Common myeloid progenitor, CD34-positive (primary cell): ENCODE results near the gene CHIT1.

Experiments used
- CTCF ChIA-PET: fragments of 350-600 bp; sonication (Branson Sonifier 250); formaldehyde crosslinking; loops from one replicate; lab custom pipeline; 2021; ENCODE audit warnings: antibody characterized with exemption; lab: Charles Lee
- POLR2A ChIA-PET: fragments of 350-600 bp; sonication (Branson Sonifier 250); formaldehyde crosslinking; loops from one replicate; lab custom pipeline; 2021; ENCODE audit warnings: antibody characterized with exemption; lab: Charles Lee
- DNase-seq, 3 donors: peaks; one replicate each; pipeline versions ENCODE4 v3.0.0 to v3.0.0-alpha.2; 2013
- H3K27ac ChIP-seq, 2 experiments: 1 replicate in 1 of 2; 2 replicates in 1 of 2; pipeline ENCODE4 v1.7.0; 2013; ENCODE audit warnings: inconsistent platforms in 2 of 2, low read length in 2 of 2, mild to moderate bottlenecking in 2 of 2, low read depth in 1 of 2, moderate library complexity in 1 of 2; ENCODE audit not compliant: severe bottlenecking in 2 of 2, insufficient read depth in 1 of 2, poor library complexity in 1 of 2
- H3K27me3 ChIP-seq, 5 experiments: replicated peaks in 2 of 5; 1 replicate in 3 of 5; 2 replicates in 2 of 5; pipeline versions ENCODE4 v1.6.1 to v1.7.0; 2013; ENCODE audit warnings: low read length in 4 of 5, mild to moderate bottlenecking in 2 of 5, moderate library complexity in 2 of 5, inconsistent platforms in 1 of 5; ENCODE audit not compliant: insufficient read depth in 5 of 5, control insufficient read depth in 4 of 5
- H3K36me3 ChIP-seq, 4 experiments: 1 replicate in 2 of 4; 2 replicates in 2 of 4; pipeline versions ENCODE4 v1.6.1 to v1.7.0; 2013; ENCODE audit warnings: low read length in 3 of 4, control low read depth in 1 of 4, mild to moderate bottlenecking in 1 of 4; ENCODE audit not compliant: control insufficient read depth in 4 of 4, insufficient read depth in 4 of 4
- H3K4me1 ChIP-seq, 4 experiments: 1 replicate in 3 of 4; 2 replicates in 1 of 4; pipeline versions ENCODE4 v1.6.1 to v1.7.1; 2013; ENCODE audit warnings: low read length in 3 of 4, mild to moderate bottlenecking in 3 of 4, control low read depth in 1 of 4, inconsistent platforms in 1 of 4, moderate library complexity in 1 of 4; ENCODE audit not compliant: control insufficient read depth in 4 of 4, insufficient read depth in 4 of 4; ENCODE audit errors: control extremely low read depth in 1 of 4
- H3K4me3 ChIP-seq, 7 experiments: 1 replicate in 4 of 7; 2 replicates in 3 of 7; pipeline versions ENCODE4 v1.5.1 to v1.7.0; 2013; ENCODE audit warnings: mild to moderate bottlenecking in 7 of 7, low read length in 6 of 7, moderate library complexity in 6 of 7, inconsistent platforms in 2 of 7, low read depth in 2 of 7, control low read depth in 1 of 7; ENCODE audit not compliant: insufficient read depth in 4 of 7, control insufficient read depth in 1 of 7; ENCODE audit errors: extremely low read depth in 1 of 7
- H3K9me3 ChIP-seq, 5 experiments: 1 replicate in 4 of 5; 2 replicates in 1 of 5; pipeline versions ENCODE4 v1.6.1 to v1.7.1; 2013; ENCODE audit warnings: low read length in 4 of 5, mild to moderate bottlenecking in 2 of 5, inconsistent platforms in 1 of 5, low read depth in 1 of 5, moderate library complexity in 1 of 5; ENCODE audit not compliant: control insufficient read depth in 4 of 5, insufficient read depth in 2 of 5; ENCODE audit errors: control extremely low read depth in 1 of 5
- WGBS: methylation state at CpG from one replicate; pipeline ENCODE4 v1.1.5; 2013; ENCODE audit not compliant: insufficient coverage; 5-methylcytosine and 5-hydroxymethylcytosine counted together

The CHIT1 gene

GRCh38 chr1:203271018-203271743, 41.7 kb upstream of the CHIT1 start:
- WGBS = 92% methylated on average over 2 of the region's 8 CpGs
- Histone ChIP-seq H3K4me1 (peaks cover 4 to 46% (median 39%) of the 10 kb centered on the region in 4 experiments), H3K36me3 (no peaks in the 10 kb centered on the region), H3K4me3 (peak overlapping the region in 1 of 7 experiments; percentile 35), H3K27ac (no peak overlapping the region), H3K27me3 (no peaks in the 10 kb centered on the region), H3K9me3 (no peaks in the 10 kb centered on the region)
- POLR2A ChIA-PET = interaction anchor here (1.0 to 5.2 kb wide), 2 partner anchors 37 to 56 kb away, joined by 3 to 44 read pairs; partner anchors contain the start of gene BTG2
- CTCF ChIA-PET = interaction anchor here (0.7 to 13.3 kb wide), 15 partner anchors 13 to 272 kb away, joined by 3 to 322 read pairs (median 11); partner anchors contain the start of genes BTG2 and MYBPH
- peak; percentile 76 to 90 (median 88) for DNase-seq

- WGBS = 93% methylated on average over 3 of the region's 4 CpGs
- ChIA-PET CTCF (interaction anchor here (0.7 to 13.3 kb wide), 18 partner anchors 13 to 272 kb away, joined by 3 to 322 read pairs (median 6); partner anchors contain the start of genes ADORA1, BTG2 and MYBPH), POLR2A (interaction anchor here (0.9 to 5.2 kb wide), 3 partner anchors 37 to 57 kb away, joined by 3 to 44 read pairs (median 3); partner anchors contain the start of gene BTG2)
- no peaks in the 10 kb centered on the region for H3K27me3 ChIP-seq
- H3K4me3 ChIP-seq = no peak overlapping the region
- no peaks in the 10 kb centered on the region for H3K36me3 ChIP-seq
- no peak for DNase-seq
- H3K27ac ChIP-seq = no peak overlapping the region
- H3K4me1 ChIP-seq = peaks cover 4 to 46% (median 39%) of the 10 kb centered on the region in 4 experiments
- H3K9me3 ChIP-seq = no peaks in the 10 kb centered on the region
Observed at GRCh38 chr1:203270448-203270847, 41.0 kb upstream of the CHIT1 start.

DNA sequence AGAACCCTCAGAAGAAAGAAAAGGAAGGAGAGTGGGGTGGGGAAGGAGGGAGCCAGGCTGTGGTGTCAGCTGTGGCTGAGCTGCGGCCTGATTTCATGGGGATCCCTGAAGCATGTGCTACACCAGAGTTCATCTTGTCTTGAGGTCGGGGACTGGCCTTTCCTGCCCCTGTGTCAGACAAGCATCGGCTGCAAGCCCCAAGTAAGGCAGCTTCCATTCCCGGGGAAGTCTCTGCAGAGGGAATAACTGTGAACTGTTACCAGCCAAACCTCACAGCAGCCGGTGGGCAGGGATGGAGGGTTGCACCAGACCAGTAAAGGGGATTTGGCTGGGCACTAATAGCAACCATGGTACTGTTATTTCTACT, 40.2 kb upstream of the CHIT1 start:
- ChIA-PET POLR2A (interaction anchor here (0.9 to 1.0 kb wide), 3 partner anchors 40 to 57 kb away, joined by 3 read pairs; no protein-coding TSS in a partner anchor), CTCF (interaction anchor here (0.6 to 13.3 kb wide), 24 partner anchors 14 to 392 kb away, joined by 3 to 322 read pairs (median 6); partner anchors contain the start of genes ADORA1, BTG2 and MYBPH)
- H3K9me3 ChIP-seq = no peaks in the 10 kb centered on the region
- no peak overlapping the region for H3K27ac ChIP-seq
- H3K27me3 ChIP-seq = no peaks in the 10 kb centered on the region
- H3K4me3 ChIP-seq = no peak overlapping the region
- DNase-seq = no peak
- WGBS = 80% methylated on average over 4 of the region's 5 CpGs
- peaks cover 2 to 46% (median 38%) of the 10 kb centered on the region in 4 experiments for H3K4me1 ChIP-seq
- no peaks in the 10 kb centered on the region for H3K36me3 ChIP-seq

DNA sequence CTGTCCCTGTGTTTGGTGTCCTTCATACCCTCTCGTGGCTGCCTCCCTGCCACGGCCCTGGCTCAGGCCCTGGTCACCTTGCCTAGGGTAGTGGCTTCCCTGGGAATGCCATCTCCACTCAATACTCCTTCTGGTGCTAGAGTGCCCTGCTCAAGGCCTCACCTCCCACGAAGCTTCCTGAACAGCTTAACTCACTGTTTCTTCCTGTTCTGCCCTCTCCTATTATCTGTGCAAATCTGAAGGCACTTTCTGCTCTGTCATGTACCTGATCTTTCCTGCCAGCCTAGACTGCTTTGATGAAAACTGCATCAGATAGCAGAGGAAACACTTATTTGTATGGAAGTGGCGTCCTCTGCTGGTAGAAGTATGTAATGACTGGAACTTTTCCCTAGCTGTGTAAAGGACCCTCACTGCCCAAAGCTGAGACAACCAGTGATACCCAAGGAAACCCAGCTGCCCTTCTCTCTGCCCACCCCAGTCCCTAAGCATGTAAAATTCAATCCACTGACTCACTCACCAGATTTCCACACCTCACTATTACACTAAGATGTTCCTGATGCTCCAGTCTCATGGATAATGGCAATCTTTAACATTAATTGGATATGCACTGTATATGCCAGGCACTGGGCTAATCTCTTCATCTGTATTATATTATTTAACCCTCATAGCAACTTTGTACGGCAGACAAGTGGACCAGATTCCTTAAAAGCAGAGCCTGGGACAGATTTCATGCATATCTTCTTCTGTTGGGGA, 39.6 kb upstream of the CHIT1 start:
- CTCF ChIA-PET = interaction anchor here (0.6 to 13.3 kb wide), 30 partner anchors 14 to 393 kb away, joined by 3 to 322 read pairs (median 6); partner anchors contain the start of genes ADORA1, BTG2 and MYBPH
- WGBS = 8% methylated on average over 4 of the region's 5 CpGs
- Histone ChIP-seq H3K4me3 (no peak overlapping the region), H3K9me3 (no peaks in the 10 kb centered on the region), H3K27ac (no peak overlapping the region), H3K36me3 (no peaks in the 10 kb centered on the region), H3K27me3 (no peaks in the 10 kb centered on the region), H3K4me1 (peaks cover 2 to 41% (median 33%) of the 10 kb centered on the region in 4 experiments)
- peak; percentile 87 to 93 (median 91) for DNase-seq
- POLR2A ChIA-PET = interaction anchor here (0.9 to 1.0 kb wide), 2 partner anchors 40 to 57 kb away, joined by 3 read pairs; no protein-coding TSS in a partner anchor

GRCh38 chr1:203267912-203268311, 38.4 kb upstream of the CHIT1 start:
- CTCF ChIA-PET = interaction anchor here (0.6 to 13.3 kb wide), 45 partner anchors 12 to 433 kb away, joined by 3 to 322 read pairs (median 5); partner anchors contain the start of genes BTG2, PPFIA4 and PRELP
- WGBS = 94% methylated on average over 9 of the region's 15 CpGs
- Histone ChIP-seq H3K4me3 (peak overlapping the region in 4 of 7 experiments; percentile 67 to 82 (median 76)), H3K27me3 (no peaks in the 10 kb centered on the region), H3K36me3 (no peaks in the 10 kb centered on the region), H3K9me3 (no peaks in the 10 kb centered on the region), H3K4me1 (peaks cover 0 to 30% (median 21%) of the 10 kb centered on the region in 4 experiments), H3K27ac (no peak overlapping the region)
- DNase-seq = no peak
- POLR2A ChIA-PET = interaction anchor here (0.6 to 1.5 kb wide), 6 partner anchors 19 to 233 kb away, joined by 3 to 4 read pairs (median 4); no protein-coding TSS in a partner anchor

- Histone ChIP-seq H3K9me3 (no peaks in the 10 kb centered on the region), H3K27me3 (no peaks in the 10 kb centered on the region), H3K27ac (peak overlapping the region in 1 of 2 experiments; percentile 43), H3K4me1 (peaks cover 0 to 28% (median 20%) of the 10 kb centered on the region in 4 experiments), H3K36me3 (no peaks in the 10 kb centered on the region), H3K4me3 (peak overlapping the region; percentile 41 to 82 (median 72))
- ChIA-PET CTCF (interaction anchor here (0.6 to 13.3 kb wide), 46 partner anchors 12 to 434 kb away, joined by 3 to 322 read pairs (median 5); partner anchors contain the start of genes BTG2, PPFIA4 and PRELP), POLR2A (interaction anchor here (0.6 to 1.5 kb wide), 5 partner anchors 20 to 232 kb away, joined by 3 to 4 read pairs (median 3); no protein-coding TSS in a partner anchor)
- DNase-seq = peak; percentile 85 to 92 (median 89)
- under 1% methylated on average over 20 of the region's 20 CpGs for WGBS
Observed at GRCh38 chr1:203267347-203267846, 37.9 kb upstream of the CHIT1 start.
